Choroid plexus epithelial cell (primary cell): Measurements from ENCODE around the gene ITSN1.
A peak's percentile ranks its signal among the peaks of the same experiment; 100 is the strongest.

ENCODE experiments used
- DNase-seq: peaks from one replicate; pipeline ENCODE4 v3.0.0-alpha.2; 2010; ENCODE audit warnings: low read depth
- H3K4me3 ChIP-seq: 2 replicates; pipeline ENCODE4 v1.5.1; 2011; ENCODE audit warnings: low read depth, mild to moderate bottlenecking, control low read depth, low read length, moderate library complexity
- TF ChIP-seq, protein P1 (sequence below): conservative IDR thresholded peaks from 2 replicates; pipeline ENCODE4 v1.5.1; 2011; ENCODE audit warnings: low read depth, mild to moderate bottlenecking, control low read depth, inconsistent platforms, low read length, moderate library complexity

ITSN1 gene

DNA sequence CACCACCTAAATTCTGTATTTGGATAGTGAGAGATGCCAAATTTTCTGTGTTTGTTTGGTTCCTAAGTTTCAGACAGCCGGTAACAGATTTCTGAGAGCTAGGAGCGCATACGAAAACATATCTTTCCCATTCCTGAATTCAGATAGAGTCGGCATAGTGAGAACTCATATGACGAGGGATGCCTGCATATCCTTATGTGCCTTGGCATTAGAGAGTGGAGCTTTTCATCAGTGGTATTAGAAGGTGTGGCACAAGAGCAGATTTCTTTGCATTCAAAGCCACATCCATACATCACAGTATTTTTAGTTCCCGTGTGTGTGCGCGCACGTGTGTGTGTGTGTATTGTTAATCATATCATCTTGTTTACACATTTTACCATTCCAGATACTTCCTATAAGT is 187.5 kb downstream of the ITSN1 start:
- DNase-seq = no peak
- TF ChIP-seq, protein P1, sequence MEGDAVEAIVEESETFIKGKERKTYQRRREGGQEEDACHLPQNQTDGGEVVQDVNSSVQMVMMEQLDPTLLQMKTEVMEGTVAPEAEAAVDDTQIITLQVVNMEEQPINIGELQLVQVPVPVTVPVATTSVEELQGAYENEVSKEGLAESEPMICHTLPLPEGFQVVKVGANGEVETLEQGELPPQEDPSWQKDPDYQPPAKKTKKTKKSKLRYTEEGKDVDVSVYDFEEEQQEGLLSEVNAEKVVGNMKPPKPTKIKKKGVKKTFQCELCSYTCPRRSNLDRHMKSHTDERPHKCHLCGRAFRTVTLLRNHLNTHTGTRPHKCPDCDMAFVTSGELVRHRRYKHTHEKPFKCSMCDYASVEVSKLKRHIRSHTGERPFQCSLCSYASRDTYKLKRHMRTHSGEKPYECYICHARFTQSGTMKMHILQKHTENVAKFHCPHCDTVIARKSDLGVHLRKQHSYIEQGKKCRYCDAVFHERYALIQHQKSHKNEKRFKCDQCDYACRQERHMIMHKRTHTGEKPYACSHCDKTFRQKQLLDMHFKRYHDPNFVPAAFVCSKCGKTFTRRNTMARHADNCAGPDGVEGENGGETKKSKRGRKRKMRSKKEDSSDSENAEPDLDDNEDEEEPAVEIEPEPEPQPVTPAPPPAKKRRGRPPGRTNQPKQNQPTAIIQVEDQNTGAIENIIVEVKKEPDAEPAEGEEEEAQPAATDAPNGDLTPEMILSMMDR = no peak
- no peak overlapping the region for H3K4me3 ChIP-seq

DNA sequence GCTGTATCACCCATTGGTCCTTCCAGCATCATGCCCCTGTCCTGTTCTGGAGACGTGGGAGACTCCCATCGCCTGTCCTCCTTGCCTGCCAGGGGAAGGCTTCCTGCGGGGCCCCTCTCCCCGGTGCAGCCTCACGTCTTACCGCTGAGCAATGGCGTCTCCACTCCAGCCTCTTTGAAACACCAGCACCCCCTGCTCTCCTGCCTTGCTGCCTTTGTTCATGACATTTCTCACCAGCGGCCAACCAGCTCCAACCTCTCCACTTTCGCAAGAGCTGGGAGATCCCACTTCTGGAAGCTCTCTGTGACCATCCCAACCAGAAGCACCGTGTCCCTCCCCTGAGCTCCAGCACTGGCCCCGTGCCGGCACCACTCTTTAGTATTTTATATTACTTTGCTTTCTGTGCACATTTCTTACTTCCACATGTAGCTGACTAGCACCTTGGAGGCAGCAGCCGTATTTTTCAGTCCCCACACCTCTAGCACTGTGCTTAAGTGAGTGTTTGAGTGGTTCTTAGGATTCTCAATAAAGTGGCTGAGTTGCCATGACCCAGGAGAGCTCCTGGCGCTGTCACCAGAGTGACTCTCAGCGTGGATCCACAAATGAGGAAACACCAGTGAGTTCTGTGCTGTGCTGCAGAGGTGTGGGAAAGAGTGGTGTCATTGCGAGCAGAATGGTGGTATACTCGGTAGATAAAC is 189.8 kb downstream of the ITSN1 start:
- TF ChIP-seq, protein P1 = no peak
- no peak overlapping the region for H3K4me3 ChIP-seq
- no peak for DNase-seq

DNA sequence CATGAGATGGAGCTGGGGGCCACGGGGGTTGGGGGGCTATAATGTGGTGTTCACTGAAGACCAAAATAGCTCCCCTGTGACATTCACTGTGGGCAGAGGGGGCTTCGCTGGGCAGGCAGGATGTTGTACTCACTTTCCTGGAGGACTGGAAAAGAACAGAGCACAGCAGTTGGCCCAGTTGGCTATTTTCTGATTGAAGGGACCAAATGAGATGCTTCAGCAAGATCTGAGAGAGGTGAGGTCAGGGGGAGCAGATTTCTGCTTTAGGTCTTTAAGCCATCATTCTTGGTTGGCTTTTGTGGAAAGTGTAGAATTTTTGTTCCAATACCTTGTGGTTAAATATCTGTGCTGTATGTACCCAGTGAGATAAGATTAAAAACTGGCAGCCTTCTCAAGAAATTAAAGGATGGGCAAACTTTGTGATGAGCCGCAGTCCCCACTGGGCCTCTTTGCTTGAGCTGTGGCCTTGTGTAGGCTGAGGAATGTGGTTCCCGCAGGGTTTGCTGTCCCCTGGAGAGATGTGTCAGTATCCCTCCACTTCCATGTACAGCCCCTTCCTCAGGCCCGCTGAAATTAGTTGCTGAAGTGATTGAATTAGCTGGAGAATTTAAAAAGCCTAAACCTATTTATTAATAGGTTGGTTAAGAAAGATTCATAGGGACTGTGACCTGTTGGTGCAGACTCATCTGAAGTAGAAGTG is 192.7 kb downstream of the ITSN1 start:
- DNase-seq = peak; percentile 46
- no peak overlapping the region for H3K4me3 ChIP-seq
- TF ChIP-seq, protein P1 = no peak

DNA sequence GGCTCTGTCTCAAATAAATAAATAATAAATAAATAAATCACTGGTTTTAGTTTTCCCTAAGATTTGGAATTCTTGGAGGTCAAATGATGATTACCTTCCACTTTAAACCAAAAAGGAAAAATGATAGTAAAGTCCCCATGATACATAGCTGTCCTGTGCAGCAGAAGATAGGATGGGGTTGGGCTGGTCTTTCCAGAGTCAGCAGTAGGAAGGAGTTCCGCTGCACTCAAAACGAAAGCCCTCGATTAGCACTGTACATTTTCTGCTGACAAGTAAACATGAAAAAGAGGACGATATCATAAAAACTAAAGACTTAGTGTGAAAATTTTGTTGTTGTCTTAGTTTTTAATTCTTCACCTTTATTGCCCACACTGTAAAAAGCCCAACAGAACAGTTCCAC is 193.6 kb downstream of the ITSN1 start:
- no peak overlapping the region for H3K4me3 ChIP-seq
- DNase-seq = no peak
- TF ChIP-seq, protein P1 = no peak

DNA sequence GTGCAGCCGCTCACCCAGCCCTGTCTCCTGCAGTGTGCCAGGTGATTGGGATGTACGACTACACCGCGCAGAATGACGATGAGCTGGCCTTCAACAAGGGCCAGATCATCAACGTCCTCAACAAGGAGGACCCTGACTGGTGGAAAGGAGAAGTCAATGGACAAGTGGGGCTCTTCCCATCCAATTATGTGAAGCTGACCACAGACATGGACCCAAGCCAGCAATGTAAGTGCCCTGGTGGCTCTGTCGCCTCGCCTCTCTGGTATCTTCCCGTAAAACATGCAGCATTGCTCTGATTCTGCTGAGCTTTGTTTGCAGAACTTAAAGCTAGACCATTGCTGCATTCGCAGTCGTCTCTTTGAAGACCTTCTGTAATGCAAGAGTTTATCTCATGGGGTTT is 194.1 kb downstream of the ITSN1 start:
- no peak overlapping the region for H3K4me3 ChIP-seq
- no peak for DNase-seq
- TF ChIP-seq, protein P1 = no peak

DNA sequence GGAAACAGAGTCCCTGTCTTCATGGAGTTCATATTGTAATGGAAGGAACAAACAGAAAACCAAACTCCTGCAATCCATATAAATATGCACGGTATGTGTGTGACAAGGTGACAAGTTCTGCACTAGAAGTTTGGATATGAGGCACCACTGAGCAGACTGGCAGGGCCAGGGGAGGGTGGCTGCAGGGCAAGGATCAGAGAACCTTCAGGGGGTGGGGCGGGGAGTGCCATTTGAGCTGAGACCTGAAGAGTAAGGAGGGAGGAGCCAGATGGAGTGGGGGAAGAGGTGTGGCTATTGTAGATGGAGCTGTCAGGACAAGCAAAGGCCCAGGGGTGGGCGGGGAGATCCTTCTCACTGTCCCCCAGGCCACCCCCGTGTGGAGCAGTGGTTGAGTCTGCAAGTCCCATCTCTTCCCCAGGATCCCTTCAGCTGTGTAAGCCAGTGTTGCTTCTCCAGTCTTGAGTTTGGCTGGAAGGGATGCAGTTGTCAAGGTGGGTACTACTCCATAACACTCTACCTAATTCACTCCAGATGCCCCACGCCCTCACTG is 196.9 kb downstream of the ITSN1 start:
- TF ChIP-seq, protein P1 = no peak
- DNase-seq = no peak
- H3K4me3 ChIP-seq = no peak overlapping the region
